Astrocyte (in vitro differentiated cells and primary cell): Measurements from ENCODE around the gene SUN5. TPM values are rescaled to one million over a fixed set of nuclear protein-coding genes. Genes with fewer than 3 reads are reported as not detected.

ENCODE experiments used
- DNase-seq: peaks from one replicate; pipeline ENCODE4 v3.0.0-alpha.2; 2010; ENCODE audit warnings: low read depth
- FAIRE-seq: peaks from 2 replicates; lab custom pipeline; 2011; peaks lifted over from hg19 to GRCh38; lab: Jason Lieb, UNC
- H2AFZ ChIP-seq: 2 replicates; pipeline ENCODE4 v1.6.0; 2012; ENCODE audit warnings: low read depth, low read length, inconsistent platforms
- H3K27ac ChIP-seq: 2 replicates; pipeline ENCODE4 v1.5.1; 2011; ENCODE audit warnings: low read depth, low read length, inconsistent platforms
- H3K27me3 ChIP-seq: 2 replicates; pipeline ENCODE4 v1.6.0; 2011; ENCODE audit warnings: low read length, inconsistent platforms; ENCODE audit not compliant: insufficient read depth
- H3K36me3 ChIP-seq: 2 replicates; pipeline ENCODE4 v1.5.1; 2011; ENCODE audit warnings: low read length, inconsistent platforms; ENCODE audit not compliant: insufficient read depth
- H3K4me1 ChIP-seq: 2 replicates; pipeline ENCODE4 v1.5.1; 2011; ENCODE audit warnings: low read length, inconsistent platforms; ENCODE audit not compliant: insufficient read depth
- H3K4me2 ChIP-seq: 2 replicates; pipeline ENCODE4 v1.6.0; 2012; ENCODE audit warnings: low read length, inconsistent platforms
- H3K4me3 ChIP-seq: 2 replicates; pipeline ENCODE4 v1.5.1; 2011; ENCODE audit warnings: low read depth, mild to moderate bottlenecking, low read length, inconsistent platforms; ENCODE audit not compliant: insufficient read depth
- H3K79me2 ChIP-seq: 2 replicates; pipeline ENCODE4 v1.6.0; 2012; ENCODE audit warnings: mild to moderate bottlenecking, low read length, inconsistent platforms; ENCODE audit not compliant: insufficient read depth
- H3K9ac ChIP-seq: 2 replicates; pipeline ENCODE4 v1.6.0; 2012; ENCODE audit warnings: mild to moderate bottlenecking, low read length, inconsistent platforms
- H3K9me3 ChIP-seq: 2 replicates; pipeline ENCODE4 v1.5.1; 2012; ENCODE audit warnings: low read depth, mild to moderate bottlenecking, low read length, inconsistent platforms; ENCODE audit not compliant: insufficient read depth
- H4K20me1 ChIP-seq: 2 replicates; pipeline ENCODE4 v1.6.0; 2012; ENCODE audit warnings: low read length, inconsistent platforms; ENCODE audit not compliant: insufficient read depth
- H3K27ac Mint-ChIP-seq: one replicate; pipeline ENCODE4 v1.8.0; 2021; ENCODE audit warnings: mild to moderate bottlenecking, mixed read lengths; ENCODE audit not compliant: unreplicated experiment
- H3K27me3 Mint-ChIP-seq: one replicate; pipeline ENCODE4 v1.8.0; 2021; ENCODE audit warnings: low read depth, mixed read lengths; ENCODE audit not compliant: unreplicated experiment
- H3K36me3 Mint-ChIP-seq: one replicate; pipeline ENCODE4 v1.8.0; 2021; ENCODE audit warnings: low read depth, mixed read lengths; ENCODE audit not compliant: unreplicated experiment
- H3K4me1 Mint-ChIP-seq: one replicate; pipeline ENCODE4 v1.8.0; 2021; ENCODE audit warnings: low read depth, mixed read lengths; ENCODE audit not compliant: unreplicated experiment
- H3K4me3 Mint-ChIP-seq: one replicate; pipeline ENCODE4 v1.8.0; 2021; ENCODE audit warnings: mild to moderate bottlenecking, moderate library complexity, mixed read lengths; ENCODE audit not compliant: unreplicated experiment
- H3K9me3 Mint-ChIP-seq: one replicate; pipeline ENCODE4 v1.8.0; 2021; ENCODE audit warnings: mild to moderate bottlenecking, mixed read lengths; ENCODE audit not compliant: unreplicated experiment
- EZH2 ChIP-seq: IDR thresholded peaks from 2 replicates; pipeline ENCODE4 v1.6.1; 2012; ENCODE audit warnings: mild to moderate bottlenecking, low read length, inconsistent platforms; ENCODE audit not compliant: insufficient read depth
- total RNA-seq: library from RNA; stranded (reverse); gene quantifications from 2 replicates; pipeline ENCODE4 v1.2.1, GENCODE V29; 2021
- TF ChIP-seq, protein P1 (sequence below): IDR thresholded peaks from 2 replicates; pipeline ENCODE4 v1.5.1; 2011; ENCODE audit warnings: low read depth, mild to moderate bottlenecking, inconsistent platforms, low read length, moderate library complexity; ENCODE audit not compliant: insufficient read depth

The SUN5 gene
- total RNA-seq, 1 donor from 2014 or later = not detected

- Histone ChIP-seq H3K27ac (no peak within 1 kb of the TSS), H3K79me2 (no peaks in the 10 kb centered on the region), H3K4me1 (no peaks in the 10 kb centered on the region), H3K27me3 (no peaks in the 10 kb centered on the region), H3K4me2 (no peak within 1 kb of the TSS), H2AFZ (no peak within 1 kb of the TSS), H3K9me3 (no peaks in the 10 kb centered on the region), H3K9ac (no peak within 1 kb of the TSS), H3K36me3 (no peaks in the 10 kb centered on the region), H3K4me3 (no peak within 1 kb of the TSS), H4K20me1 (no peaks in the 10 kb centered on the region)
- H3K4me3 Mint-ChIP-seq = no peak within 1 kb of the TSS
- FAIRE-seq (no peak), DNase-seq (no peak)
- H3K27ac Mint-ChIP-seq = no peak within 1 kb of the TSS
- H3K9me3 Mint-ChIP-seq = peaks cover 3% of the 10 kb centered on the region
- peaks cover 35% of the 10 kb centered on the region for H3K27me3 Mint-ChIP-seq
- no peaks in the 10 kb centered on the region for H3K4me1 Mint-ChIP-seq
- H3K36me3 Mint-ChIP-seq = no peaks in the 10 kb centered on the region
- TF ChIP-seq, protein P1, sequence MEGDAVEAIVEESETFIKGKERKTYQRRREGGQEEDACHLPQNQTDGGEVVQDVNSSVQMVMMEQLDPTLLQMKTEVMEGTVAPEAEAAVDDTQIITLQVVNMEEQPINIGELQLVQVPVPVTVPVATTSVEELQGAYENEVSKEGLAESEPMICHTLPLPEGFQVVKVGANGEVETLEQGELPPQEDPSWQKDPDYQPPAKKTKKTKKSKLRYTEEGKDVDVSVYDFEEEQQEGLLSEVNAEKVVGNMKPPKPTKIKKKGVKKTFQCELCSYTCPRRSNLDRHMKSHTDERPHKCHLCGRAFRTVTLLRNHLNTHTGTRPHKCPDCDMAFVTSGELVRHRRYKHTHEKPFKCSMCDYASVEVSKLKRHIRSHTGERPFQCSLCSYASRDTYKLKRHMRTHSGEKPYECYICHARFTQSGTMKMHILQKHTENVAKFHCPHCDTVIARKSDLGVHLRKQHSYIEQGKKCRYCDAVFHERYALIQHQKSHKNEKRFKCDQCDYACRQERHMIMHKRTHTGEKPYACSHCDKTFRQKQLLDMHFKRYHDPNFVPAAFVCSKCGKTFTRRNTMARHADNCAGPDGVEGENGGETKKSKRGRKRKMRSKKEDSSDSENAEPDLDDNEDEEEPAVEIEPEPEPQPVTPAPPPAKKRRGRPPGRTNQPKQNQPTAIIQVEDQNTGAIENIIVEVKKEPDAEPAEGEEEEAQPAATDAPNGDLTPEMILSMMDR = no peak
- TF ChIP-seq EZH2 = no peak
These were observed 27.3 kb upstream of the SUN5 start, which contains the start of gene BPIFB6 for GRCh38 chr20:33031531-33031930. Gene BPIFB6 (plus strand): TSS chr20:33031648. CDS start chr20:33031648, 0 bp downstream.

DNA sequence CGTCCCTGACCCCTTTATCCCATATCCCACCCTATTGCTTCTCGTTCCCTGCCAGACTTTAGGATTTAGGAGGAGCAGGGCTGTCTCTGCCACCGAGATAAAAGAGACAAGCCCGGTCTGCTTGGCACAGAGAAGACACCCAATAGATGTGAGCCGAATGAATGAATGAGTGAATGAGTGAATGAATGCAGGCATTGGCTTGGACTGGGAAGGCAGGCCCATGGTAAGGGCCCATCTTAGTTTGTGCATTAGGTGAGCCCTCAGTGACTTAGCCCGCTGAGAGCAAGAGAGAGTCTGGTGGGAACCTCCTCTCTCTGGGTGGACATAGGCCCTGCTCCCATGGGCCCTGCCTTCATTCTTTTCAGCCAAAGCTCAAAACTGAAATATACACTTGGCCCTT lies 26.3 kb upstream of the SUN5 start:
- Histone ChIP-seq H3K4me1 (no peaks in the 10 kb centered on the region), H3K27ac (no peak overlapping the region), H4K20me1 (no peaks in the 10 kb centered on the region), H3K27me3 (peaks cover 4% of the 10 kb centered on the region), H3K4me2 (no peak overlapping the region), H3K9ac (no peak overlapping the region), H3K79me2 (no peaks in the 10 kb centered on the region), H3K36me3 (no peaks in the 10 kb centered on the region), H2AFZ (no peak overlapping the region), H3K4me3 (no peak overlapping the region), H3K9me3 (no peaks in the 10 kb centered on the region)
- no peak for DNase-seq
- no peaks in the 10 kb centered on the region for H3K36me3 Mint-ChIP-seq
- TF ChIP-seq EZH2 = no peak
- TF ChIP-seq, protein P1 = no peak
- peaks cover 3% of the 10 kb centered on the region for H3K9me3 Mint-ChIP-seq
- no peak overlapping the region for H3K4me3 Mint-ChIP-seq
- no peak for FAIRE-seq
- no peaks in the 10 kb centered on the region for H3K4me1 Mint-ChIP-seq
- H3K27ac Mint-ChIP-seq = no peak overlapping the region
- H3K27me3 Mint-ChIP-seq = peaks cover 32% of the 10 kb centered on the region

- Histone ChIP-seq H3K9ac (no peak overlapping the region), H3K27ac (no peak overlapping the region), H3K36me3 (no peaks in the 10 kb centered on the region), H2AFZ (no peak overlapping the region), H3K4me1 (no peaks in the 10 kb centered on the region), H3K27me3 (peaks cover 4% of the 10 kb centered on the region), H3K9me3 (no peaks in the 10 kb centered on the region), H3K4me3 (no peak overlapping the region), H3K79me2 (no peaks in the 10 kb centered on the region), H4K20me1 (no peaks in the 10 kb centered on the region), H3K4me2 (no peak overlapping the region)
- Mint-ChIP-seq H3K36me3 (no peaks in the 10 kb centered on the region), H3K27me3 (peaks cover 28% of the 10 kb centered on the region), H3K27ac (no peak overlapping the region), H3K4me3 (no peak overlapping the region), H3K4me1 (no peaks in the 10 kb centered on the region), H3K9me3 (peaks cover 3% of the 10 kb centered on the region)
- FAIRE-seq (no peak), DNase-seq (no peak)
- TF ChIP-seq, protein P1 = no peak
- no peak for TF ChIP-seq EZH2
These were observed 25.8 kb upstream of the SUN5 start for GRCh38 chr20:33030076-33030475.
